A673 (cell line): ENCODE measurements around the gene IL1B.
"Not testable (repeated sequence)": the region's sequence is repeated elsewhere in the genome, so short reads cannot be mapped to it uniquely, and the experiment has no call there.

Experiments
- EZH2 ChIP-seq: fragments of 200-600 bp; sonication (generic); IDR thresholded peaks from 2 replicates; pipeline ENCODE4 v1.6.1; 2017; ENCODE audit warnings: borderline replicate concordance, low read depth, mild to moderate bottlenecking, mixed read lengths, antibody characterized with exemption, low read length; ENCODE audit not compliant: poor library complexity, severe bottlenecking
- TF ChIP-seq, protein P1 (sequence below): fragments of 300-800, 200-600 bp; sonication (generic); conservative IDR thresholded peaks from 2 replicates; pipeline ENCODE4 v1.5.1; 2017; ENCODE audit warnings: low read depth, mild to moderate bottlenecking, antibody characterized with exemption, low read length, moderate library complexity, mixed read lengths

DNA sequence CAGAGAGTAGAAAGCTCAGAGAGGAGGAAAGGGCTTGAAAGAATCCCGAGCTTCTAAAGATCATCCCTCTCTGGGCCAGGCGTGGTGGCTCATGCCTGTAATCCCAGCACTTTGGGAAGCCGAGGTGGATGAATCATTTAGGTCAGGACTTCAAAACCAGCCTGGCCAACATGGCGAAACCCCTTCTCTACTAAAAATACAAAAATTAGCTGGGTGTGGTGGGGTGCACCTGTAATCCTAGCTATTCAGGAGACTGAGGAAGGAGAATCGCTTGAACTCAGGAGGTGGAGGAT is 3.0 kb downstream of the IL1B start:
- TF ChIP-seq, protein P1, sequence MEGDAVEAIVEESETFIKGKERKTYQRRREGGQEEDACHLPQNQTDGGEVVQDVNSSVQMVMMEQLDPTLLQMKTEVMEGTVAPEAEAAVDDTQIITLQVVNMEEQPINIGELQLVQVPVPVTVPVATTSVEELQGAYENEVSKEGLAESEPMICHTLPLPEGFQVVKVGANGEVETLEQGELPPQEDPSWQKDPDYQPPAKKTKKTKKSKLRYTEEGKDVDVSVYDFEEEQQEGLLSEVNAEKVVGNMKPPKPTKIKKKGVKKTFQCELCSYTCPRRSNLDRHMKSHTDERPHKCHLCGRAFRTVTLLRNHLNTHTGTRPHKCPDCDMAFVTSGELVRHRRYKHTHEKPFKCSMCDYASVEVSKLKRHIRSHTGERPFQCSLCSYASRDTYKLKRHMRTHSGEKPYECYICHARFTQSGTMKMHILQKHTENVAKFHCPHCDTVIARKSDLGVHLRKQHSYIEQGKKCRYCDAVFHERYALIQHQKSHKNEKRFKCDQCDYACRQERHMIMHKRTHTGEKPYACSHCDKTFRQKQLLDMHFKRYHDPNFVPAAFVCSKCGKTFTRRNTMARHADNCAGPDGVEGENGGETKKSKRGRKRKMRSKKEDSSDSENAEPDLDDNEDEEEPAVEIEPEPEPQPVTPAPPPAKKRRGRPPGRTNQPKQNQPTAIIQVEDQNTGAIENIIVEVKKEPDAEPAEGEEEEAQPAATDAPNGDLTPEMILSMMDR = not testable (repeated sequence)
- not testable (repeated sequence) for TF ChIP-seq EZH2
